Measurements from ENCODE around the gene SHC4.

Gene SHC4

DNA sequence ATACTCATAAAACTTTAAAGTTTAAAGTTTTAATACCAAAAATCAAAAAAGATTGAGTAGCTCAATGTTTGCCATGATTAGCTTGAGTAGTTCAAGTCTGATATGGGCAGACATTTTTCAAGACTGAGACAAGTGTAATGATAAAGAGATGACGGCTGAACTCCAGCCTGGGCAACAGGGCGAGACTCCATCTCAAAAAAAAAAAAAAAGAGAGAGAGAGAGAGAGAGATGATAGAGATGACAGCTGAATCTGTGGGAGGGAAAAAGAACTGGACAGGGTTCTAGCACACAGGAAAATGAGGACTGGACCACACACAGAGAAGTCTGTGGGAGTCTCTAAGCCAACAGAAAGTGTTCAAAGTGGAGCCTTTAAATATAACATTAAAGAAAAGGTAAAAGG lies 178.0 kb downstream of the SHC4 start:
- FAIRE-seq, result no peak

GRCh38 chr15:48785195-48785594 lies 178.5 kb downstream of the SHC4 start:
- FAIRE-seq, result no peak

GRCh38 chr15:48784756-48785155 lies 179.0 kb downstream of the SHC4 start:
- FAIRE-seq, result no peak

GRCh38 chr15:48782911-48783310 lies 180.8 kb downstream of the SHC4 start:
- no peak for FAIRE-seq

DNA sequence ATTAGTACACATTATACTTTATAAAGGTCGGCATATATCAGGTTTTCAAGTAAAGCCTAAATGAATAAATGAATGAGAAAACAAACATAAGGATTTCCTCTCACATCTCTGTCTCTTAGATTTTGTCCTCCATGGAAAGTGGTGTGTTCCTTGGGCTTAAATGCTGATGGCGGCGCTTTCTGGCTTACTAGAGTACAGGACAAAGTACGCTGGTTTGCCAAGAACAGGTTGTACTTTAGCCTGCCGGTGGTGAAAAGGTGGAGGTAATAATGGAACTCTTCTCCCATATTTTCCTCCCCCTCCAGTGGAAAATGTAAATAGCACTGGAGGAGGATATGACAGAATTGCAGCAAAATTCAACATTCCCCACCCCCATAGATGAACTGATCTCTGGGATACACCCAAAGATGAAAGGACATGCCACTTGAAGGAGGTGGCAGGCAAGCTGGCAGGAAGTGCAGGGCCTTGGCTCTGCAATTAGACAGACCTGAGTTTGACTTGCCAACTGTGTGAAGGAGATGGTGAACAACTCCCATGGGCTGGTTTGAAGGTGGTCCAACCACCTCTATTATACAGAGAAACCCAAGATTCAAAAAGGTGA lies 182.1 kb downstream of the SHC4 start:
- FAIRE-seq, result no peak

DNA sequence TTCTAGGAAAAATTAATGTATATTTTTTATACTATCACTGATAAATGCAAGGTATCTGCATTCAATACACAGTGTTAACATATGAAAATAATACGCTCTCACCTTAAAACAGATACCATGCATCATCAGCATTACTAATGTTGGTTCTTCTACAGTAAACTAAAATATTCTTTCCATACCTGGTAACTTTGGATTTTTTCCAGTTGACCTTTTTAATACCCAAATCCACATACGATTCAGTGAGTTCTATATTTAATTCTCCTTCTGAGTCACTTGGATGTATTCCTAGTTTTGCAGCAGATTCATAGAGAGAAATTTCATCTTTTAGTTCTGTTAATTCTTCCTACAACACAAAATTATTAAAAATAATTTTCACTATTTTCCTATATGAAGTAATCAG lies 182.7 kb downstream of the SHC4 start:
- no peak for FAIRE-seq

GRCh38 chr15:48778331-48778730 lies 185.4 kb downstream of the SHC4 start:
- FAIRE-seq, result no peak

DNA sequence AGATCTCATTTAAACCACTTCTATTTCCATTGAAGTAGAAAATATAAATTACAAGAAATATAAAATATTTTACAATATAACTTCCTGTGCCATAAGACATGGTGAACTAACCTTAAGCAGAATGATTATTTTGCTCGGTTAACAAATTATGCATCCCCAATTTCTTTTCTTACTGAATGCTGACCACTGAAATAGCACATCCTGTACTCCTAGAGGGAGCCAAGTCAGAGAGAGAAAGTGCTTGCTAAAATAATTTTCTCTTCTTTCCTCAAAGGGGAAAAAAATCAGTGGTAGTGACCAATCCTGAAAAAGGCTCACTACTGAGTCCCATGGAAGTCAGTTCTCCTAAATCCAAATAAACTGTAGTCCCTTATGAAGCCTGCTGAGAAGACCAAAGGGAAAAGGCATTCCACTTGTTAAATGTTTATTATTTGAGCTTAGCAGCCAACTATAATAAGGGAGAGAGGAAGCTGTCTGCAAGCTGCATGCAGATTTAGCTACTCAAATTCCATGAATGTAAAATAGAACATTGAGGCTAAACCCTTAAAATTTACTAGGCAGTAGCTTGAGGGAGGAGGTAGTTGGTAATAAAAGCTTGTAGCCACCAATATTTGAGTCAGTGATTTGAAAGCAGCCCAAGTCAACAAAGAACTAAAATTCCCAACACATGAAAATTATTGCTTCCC lies 185.9 kb downstream of the SHC4 start:
- FAIRE-seq, result no peak

DNA sequence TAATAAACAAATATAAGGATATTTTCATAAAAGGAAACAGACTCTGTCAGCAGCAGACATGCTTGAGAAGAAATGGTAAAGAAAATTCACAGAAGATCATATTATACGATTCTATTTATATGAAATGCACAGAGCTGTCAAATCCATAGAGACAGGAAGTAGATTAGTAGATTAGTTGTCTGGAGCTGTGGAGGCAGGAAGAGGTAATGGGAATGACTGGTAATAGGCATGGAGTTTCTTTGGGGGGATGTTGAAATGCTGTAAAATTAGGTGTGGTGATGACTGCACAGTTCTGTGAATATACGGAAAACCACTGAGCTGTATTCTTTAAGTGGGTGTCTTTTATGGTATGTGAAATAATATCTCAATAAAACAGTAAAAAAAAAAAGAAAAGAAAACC lies 188.2 kb downstream of the SHC4 start:
- FAIRE-seq, result no peak

DNA sequence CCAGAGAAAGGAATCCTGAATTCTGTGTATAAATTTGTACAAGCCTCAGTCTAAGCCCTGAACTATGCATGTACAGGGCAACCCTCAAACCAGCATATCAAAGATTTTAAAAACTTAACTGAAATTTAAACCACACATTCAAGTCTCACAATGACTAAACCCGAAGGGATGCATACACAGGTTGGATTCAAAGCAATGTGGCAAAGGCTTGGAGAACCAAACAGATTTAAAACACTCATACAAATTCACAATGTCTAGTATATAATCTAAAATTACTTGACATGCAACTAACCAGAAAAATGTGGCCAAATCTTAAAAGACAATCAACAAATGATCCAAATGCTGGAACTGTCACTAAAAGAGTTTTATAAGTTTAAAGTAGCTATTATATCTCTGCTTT lies 189.2 kb downstream of the SHC4 start:
- FAIRE-seq, result no peak
